IPS-NIHi7 (cell line): ENCODE measurements around the gene HELB.

Experiments used
- DNase-seq: peaks from one replicate; pipeline ENCODE4 v3.0.0; 2012; ENCODE audit warnings: mixed read lengths; ENCODE audit errors: extremely low spot score

Gene HELB

DNA sequence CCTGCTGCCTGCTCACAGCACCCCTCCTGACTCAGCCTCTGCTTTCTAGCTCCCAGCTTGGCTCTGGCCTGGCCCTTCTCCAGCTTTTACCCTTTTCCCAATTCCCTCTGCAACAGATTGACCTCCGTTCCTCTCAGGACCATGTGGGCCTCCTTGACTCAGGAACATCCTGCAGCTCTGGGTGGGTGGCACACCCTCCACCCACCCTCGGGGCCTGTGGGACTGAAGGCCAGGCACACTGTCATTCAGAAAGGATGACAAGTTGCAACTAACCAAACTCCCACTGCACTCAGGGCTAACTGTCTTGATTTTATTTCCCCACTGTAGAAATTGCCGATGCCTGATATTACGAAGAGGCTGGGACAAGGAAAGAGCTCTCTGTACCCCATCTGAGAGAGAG, 59.4 kb downstream of the HELB start:
- DNase-seq: no peak

DNA sequence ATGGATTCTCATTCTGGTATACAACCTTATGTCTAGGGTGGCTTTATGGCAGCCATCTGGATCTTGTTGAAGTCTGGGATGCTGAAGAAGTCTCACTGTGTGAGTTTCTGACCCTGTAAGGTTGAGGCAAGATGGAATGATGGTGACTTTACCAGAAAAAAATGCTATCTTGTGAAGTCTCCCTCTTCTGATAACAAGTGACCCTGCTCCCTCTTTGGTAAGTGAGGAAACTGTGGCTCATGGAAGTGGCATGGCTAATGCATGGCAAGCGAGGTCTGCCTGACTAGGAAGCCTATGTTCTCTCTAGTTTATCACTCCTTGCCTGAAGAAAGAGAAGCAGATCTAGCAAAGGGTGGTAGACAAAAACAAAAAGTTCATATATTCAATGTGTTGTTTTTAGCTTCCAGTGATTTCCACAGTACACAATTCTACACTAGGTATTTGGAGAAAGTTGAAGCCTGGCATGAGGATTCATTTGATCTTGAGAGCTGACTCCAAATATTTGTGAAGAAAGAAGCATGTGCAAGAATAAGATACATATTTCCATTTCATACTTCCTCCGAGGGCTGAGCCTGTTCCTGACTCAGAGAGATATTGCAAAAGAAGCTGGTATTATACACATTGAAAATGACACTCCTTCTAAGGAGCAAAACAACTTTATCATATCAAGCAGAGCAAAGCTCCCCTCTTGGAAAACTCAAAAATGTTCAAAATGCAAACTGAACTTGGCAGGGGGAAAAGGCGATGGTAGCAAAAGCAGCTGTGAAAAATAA, 63.6 kb downstream of the HELB start:
- DNase-seq: no peak

DNA sequence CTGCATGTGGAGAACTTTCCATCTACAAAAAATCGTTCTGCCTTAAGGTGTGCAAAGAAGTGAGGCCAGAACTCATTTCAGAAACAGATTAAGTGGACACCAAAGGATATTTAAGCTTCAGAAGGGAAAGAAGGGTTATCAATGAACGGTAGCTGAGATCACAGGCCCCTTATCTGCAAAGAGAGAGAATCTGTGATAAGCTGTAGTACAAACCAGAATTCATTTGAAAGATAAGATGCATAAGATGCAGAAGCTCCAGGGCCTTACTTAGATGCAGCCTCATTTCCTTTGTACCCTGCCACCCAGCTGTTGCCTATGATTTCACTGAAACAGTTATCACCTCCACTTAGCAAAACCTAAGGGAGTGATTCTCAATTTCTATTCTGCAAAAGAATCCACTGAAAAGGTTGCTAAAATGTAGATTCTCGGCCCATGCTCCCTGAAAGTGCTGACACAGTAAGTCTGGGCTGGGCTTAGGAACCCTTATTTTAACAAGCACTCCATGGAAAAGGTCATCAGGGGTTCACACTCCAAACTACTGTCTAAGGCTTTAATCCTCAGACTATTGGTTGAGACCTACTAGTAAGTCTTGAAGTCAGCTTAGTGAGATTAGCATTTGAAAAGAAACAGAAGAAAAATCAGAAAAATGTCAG, 64.8 kb downstream of the HELB start:
- no peak for DNase-seq

GRCh38 chr12:66371982-66372381, 69.7 kb downstream of the HELB start:
- DNase-seq: no peak

DNA sequence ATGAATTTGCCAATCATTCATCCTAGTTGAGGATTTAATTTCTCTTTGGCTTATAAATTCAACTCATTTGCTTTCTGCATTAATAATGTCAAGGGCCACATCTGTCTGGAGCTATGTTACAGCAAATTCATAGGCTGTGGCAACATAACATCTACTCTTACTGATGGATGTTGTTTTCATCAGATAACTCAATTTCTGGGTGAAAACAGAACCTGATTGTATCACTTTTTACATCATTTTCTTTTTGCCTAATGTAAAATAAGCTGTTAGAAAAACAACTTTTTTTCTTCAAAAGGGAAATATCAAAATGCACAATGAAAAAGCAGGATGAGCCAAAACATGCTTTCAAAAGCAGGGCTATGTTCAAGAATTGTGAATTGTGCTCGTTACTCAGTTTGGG, 73.3 kb downstream of the HELB start:
- DNase-seq: no peak

GRCh38 chr12:66379616-66380015, 77.3 kb downstream of the HELB start:
- no peak for DNase-seq

- DNase-seq: no peak
Observed at GRCh38 chr12:66380769-66381535, 78.7 kb downstream of the HELB start.

- DNase-seq: no peak
Observed at GRCh38 chr12:66387117-66387516, 84.8 kb downstream of the HELB start.
